ENCODE data around the gene DENND5B.

- TF ChIP-seq CTCF (IDR thresholded peaks at IDR 0.05) (no peak), POLR2A (IDR thresholded peaks at IDR 0.05) (no peak)
Measured at GRCh38 chr12:31514912-31515311, 76.0 kb downstream of the DENND5B start.

Measured in heart left ventricle (tissue), 13 donors.